Endothelial cell of umbilical vein (primary cell): Measurements from ENCODE around the gene AXDND1. TPM values are rescaled to one million over a fixed set of nuclear protein-coding genes. Genes with fewer than 3 reads are reported as not detected.
A peak's percentile ranks its signal among the peaks of the same experiment; 100 is the strongest.

Source experiments
- BruUV-seq: library from RNA; stranded (reverse); fragments of 400-500 nt; replicated peaks from 2 replicates; lab custom pipeline; 2021; lab: Mats Ljungman, UMichigan
- CTCF ChIA-PET: fragments of 300-600, 350-600 bp; sonication (Branson Sonifier 250); formaldehyde crosslinking; loops from one replicate; lab custom pipeline; 2021; ENCODE audit warnings: antibody characterized with exemption, inconsistent platforms; lab: Charles Lee
- POLR2A ChIA-PET: fragments of 300-600, 350-600 bp; sonication (Branson Sonifier 250); formaldehyde crosslinking; loops from one replicate; lab custom pipeline; 2021; ENCODE audit warnings: antibody characterized with exemption, inconsistent platforms; lab: Charles Lee
- DNase-seq: peaks from one replicate; pipeline ENCODE4 v3.0.0-alpha.2; 2011; ENCODE audit warnings: low read depth, low spot score
- FAIRE-seq: peaks from 2 replicates; lab custom pipeline; 2011; peaks lifted over from hg19 to GRCh38; lab: Jason Lieb, UNC
- H2AFZ ChIP-seq: 2 replicates; pipeline ENCODE4 v1.6.0; 2012; ENCODE audit warnings: low read depth, low read length, control low read depth, inconsistent platforms
- H3K27ac ChIP-seq: 2 replicates; pipeline ENCODE4 v1.5.1; 2011; ENCODE audit warnings: low read depth, mild to moderate bottlenecking, control low read depth, low read length, moderate library complexity; ENCODE audit not compliant: insufficient read depth
- H3K27me3 ChIP-seq, 2 experiments: 2 replicates each; pipeline versions ENCODE4 v1.6.0 to v1.6.1; 2011; ENCODE audit warnings: low read length in 2 of 2, mixed read lengths in 1 of 2; ENCODE audit not compliant: control insufficient read depth in 2 of 2, insufficient read depth in 2 of 2
- H3K36me3 ChIP-seq, 2 experiments: 2 replicates in 1 of 2; 3 replicates in 1 of 2; pipeline ENCODE4 v1.5.1; 2011; ENCODE audit warnings: low read length in 2 of 2, mild to moderate bottlenecking in 1 of 2, moderate library complexity in 1 of 2; ENCODE audit not compliant: control insufficient read depth in 2 of 2, insufficient read depth in 2 of 2; ENCODE audit errors: extremely low read depth in 1 of 2
- H3K4me1 ChIP-seq: 3 replicates; pipeline ENCODE4 v1.5.1; 2011; ENCODE audit warnings: mild to moderate bottlenecking, low read length; ENCODE audit not compliant: control insufficient read depth, insufficient read depth; ENCODE audit errors: extremely low read depth
- H3K4me2 ChIP-seq: 2 replicates; pipeline ENCODE4 v1.6.1; 2011; ENCODE audit warnings: low read length, control low read depth, mixed read lengths; ENCODE audit not compliant: insufficient read depth
- H3K4me3 ChIP-seq, 3 experiments: fragments of 200-600 bp in 1 of 3; sonication (generic), shearing (Covaris generic) in 1 of 3; replicated peaks in 1 of 3; 2 replicates each; pipeline ENCODE4 v1.5.1; 2011 to 2016; ENCODE audit warnings: control low read depth in 3 of 3, low read length in 3 of 3, mild to moderate bottlenecking in 2 of 3, inconsistent platforms in 1 of 3, low read depth in 1 of 3, moderate library complexity in 1 of 3; ENCODE audit not compliant: insufficient read depth in 1 of 3
- H3K79me2 ChIP-seq: 2 replicates; pipeline ENCODE4 v1.6.0; 2012; ENCODE audit warnings: low read length, inconsistent platforms; ENCODE audit not compliant: control insufficient read depth, insufficient read depth
- H3K9ac ChIP-seq: replicated peaks from 2 replicates; pipeline ENCODE3; 2011; ENCODE audit warnings: low read length, control low read depth; ENCODE audit not compliant: insufficient read depth; ENCODE audit errors: extremely low read depth
- H3K9me1 ChIP-seq: replicated peaks from 3 replicates; pipeline ENCODE4 v1.6.0; 2011; ENCODE audit warnings: mild to moderate bottlenecking, low read length; ENCODE audit not compliant: control insufficient read depth, insufficient read depth; ENCODE audit errors: extremely low read depth
- H3K9me3 ChIP-seq: replicated peaks from 2 replicates; pipeline ENCODE4 v1.5.1; 2012; ENCODE audit warnings: low read length, inconsistent platforms; ENCODE audit not compliant: control insufficient read depth, insufficient read depth
- H4K20me1 ChIP-seq: replicated peaks from 2 replicates; pipeline ENCODE3; 2011; ENCODE audit warnings: mild to moderate bottlenecking, low read length; ENCODE audit not compliant: control insufficient read depth, insufficient read depth; ENCODE audit errors: extremely low read depth
- EZH2 ChIP-seq: IDR thresholded peaks from 2 replicates; pipeline ENCODE4 v1.6.1; 2012; ENCODE audit warnings: borderline replicate concordance, low read depth, mild to moderate bottlenecking, moderate library complexity, low read length, inconsistent platforms; ENCODE audit not compliant: severe bottlenecking
- FOS ChIP-seq: IDR thresholded peaks from 2 replicates; pipeline ENCODE4 v1.6.1; 2011; ENCODE audit warnings: mild to moderate bottlenecking, low read length, moderate library complexity, borderline replicate concordance; ENCODE audit not compliant: insufficient read depth
- POLR2A ChIP-seq: IDR thresholded peaks from 2 replicates; pipeline ENCODE4 v1.6.1; 2012; ENCODE audit warnings: low read depth, mild to moderate bottlenecking, control low read depth, low read length
- dilution Hi-C: fragments of 300-500 bp; cut with MboI; formaldehyde crosslinking; loops from one replicate; pipeline ENCODE4 v1.15.0; 2019; ENCODE audit warnings: low sequenced_read_pairs; ENCODE audit not compliant: extremely low pct_ligation_motif_present
- intact Hi-C: fragments of 100-400 bp; cut with micrococcal nuclease; formaldehyde crosslinking; loops from one replicate; pipeline ENCODE4 v1.10.0; 2022
- polyA plus RNA-seq, 4 experiments: library from polyadenylated mRNA; depleted of rRNA in 3 of 4; stranded (reverse) in 3 of 4; unstranded in 1 of 4; fragments of >200 nt; gene quantifications; 2 replicates each; pipeline versions ENCODE4 v1.2.1 to v1.2.3, GENCODE V29; 2011 to 2012; ENCODE audit warnings: missing spikeins in 1 of 4
- total RNA-seq: library from RNA; stranded (reverse); gene quantifications from 2 replicates; pipeline ENCODE4 v1.2.3, GENCODE V29; 2021

Gene AXDND1
- total and polyA plus RNA-seq, 2 donors (not counting 3 experiments of a cell fraction or from before 2014, with no cell fraction given), result 0.17 TPM; not detected in 1

GRCh38 chr1:179591253-179591591 is 225.5 kb downstream of the AXDND1 start:
- POLR2A ChIA-PET, result no interaction called here
- Histone ChIP-seq H3K4me3 (no peak overlapping the region), H3K9me3 (no peaks in the 10 kb centered on the region), H3K9me1 (no peaks in the 10 kb centered on the region), H3K4me1 (no peaks in the 10 kb centered on the region), H3K27ac (no peak overlapping the region), H3K27me3 (peaks cover 31 to 34% of the 10 kb centered on the region in 2 experiments), H3K79me2 (no peaks in the 10 kb centered on the region), H3K9ac (no peak overlapping the region), H2AFZ (peak overlapping the region; percentile 10), H4K20me1 (no peaks in the 10 kb centered on the region), H3K36me3 (no peaks in the 10 kb centered on the region), H3K4me2 (no peak overlapping the region)
- no peak for DNase-seq
- intact Hi-C loops (loop anchor here (10.0 kb wide), 1 partner anchor 224 kb away; no protein-coding TSS in a partner anchor), dilution Hi-C loops (no loop called here)
- FAIRE-seq, result no peak
- TF ChIP-seq FOS (no peak), POLR2A (no peak), EZH2 (no peak)
- CTCF ChIA-PET, result interaction anchor here (1.1 kb wide), 1 partner anchor 9 kb away, joined by 3 read pairs; no protein-coding TSS in a partner anchor
- no TSS peak for BruUV-seq

- BruUV-seq, result no TSS peak
- peak within 1 kb of the TSS; percentile 10 for H2AFZ ChIP-seq
- H3K9me3 ChIP-seq, result no peaks in the 10 kb centered on the region
- FAIRE-seq, result no peak
- POLR2A ChIA-PET, result no interaction called here
- no peaks in the 10 kb centered on the region for H3K36me3 ChIP-seq
- no peaks in the 10 kb centered on the region for H3K9me1 ChIP-seq
- TF ChIP-seq EZH2, result peak; percentile 67
- TF ChIP-seq FOS, result no peak
- H3K4me1 ChIP-seq, result no peaks in the 10 kb centered on the region
- no peak within 1 kb of the TSS for H3K27ac ChIP-seq
- no peaks in the 10 kb centered on the region for H4K20me1 ChIP-seq
- H3K9ac ChIP-seq, result no peak within 1 kb of the TSS
- H3K4me3 ChIP-seq, result no peak within 1 kb of the TSS
- no peak within 1 kb of the TSS for H3K4me2 ChIP-seq
- no peaks in the 10 kb centered on the region for H3K79me2 ChIP-seq
- DNase-seq, result no peak
- peaks cover 30 to 31% of the 10 kb centered on the region in 2 experiments for H3K27me3 ChIP-seq
- dilution Hi-C loops, result no loop called here
- intact Hi-C loops, result loop anchor here (10.0 kb wide), 1 partner anchor 223 kb away; no protein-coding TSS in a partner anchor
- CTCF ChIA-PET, result interaction anchor here (1.1 kb wide), 1 partner anchor 8 kb away, joined by 3 read pairs; no protein-coding TSS in a partner anchor
Measured at GRCh38 chr1:179591592-179592580, 226.1 kb downstream of the AXDND1 start, which contains the start of gene TDRD5. TDRD5 (plus strand) TSS chr1:179591832; CDS start chr1:179592616, 784 bp downstream.
